ENCODE results near the gene SELENOT.
"Not testable (repeated sequence)": the region's sequence is repeated elsewhere in the genome, so short reads cannot be mapped to it uniquely, and the experiment has no call there.

The SELENOT gene

GRCh38 chr3:150594150-150594549, 9.0 kb upstream of the SELENOT start:
- no peak for TF ChIP-seq CTCF (IDR thresholded peaks at IDR 0.05; ENCODE audit: extremely low read depth, insufficient read depth, missing control alignments)

GRCh38 chr3:150597646-150598045, 5.5 kb upstream of the SELENOT start:
- no peak for TF ChIP-seq CTCF (IDR thresholded peaks at IDR 0.05; ENCODE audit: extremely low read depth, insufficient read depth, missing control alignments)
- no peak for DNase-seq (ENCODE audit: low spot score)
- in situ Hi-C loops (cut with MboI; ENCODE audit: low pct_unique_long_range_greater_than_20kb, low sequenced_read_pairs, unreplicated experiment), result no loop called here

More at GRCh38 chr3:150594150-150594549, 9.0 kb upstream of the SELENOT start:
- in situ Hi-C loops (cut with MboI; ENCODE audit: low pct_unique_long_range_greater_than_20kb, low sequenced_read_pairs, unreplicated experiment), result no loop called here
- no peak for DNase-seq (ENCODE audit: low spot score)

- no peak for TF ChIP-seq CTCF (IDR thresholded peaks at IDR 0.05; ENCODE audit: extremely low read depth, insufficient read depth, missing control alignments)
- in situ Hi-C loops (cut with MboI; ENCODE audit: low pct_unique_long_range_greater_than_20kb, low sequenced_read_pairs, unreplicated experiment), result no loop called here
- no peak for DNase-seq (ENCODE audit: low spot score)
Measured at GRCh38 chr3:150599611-150600297, 3.4 kb upstream of the SELENOT start.

- in situ Hi-C loops (cut with MboI; ENCODE audit: low pct_unique_long_range_greater_than_20kb, low sequenced_read_pairs, unreplicated experiment), result not testable (repeated sequence)
Measured at GRCh38 chr3:150600647-150601530, 2.2 kb upstream of the SELENOT start.

GRCh38 chr3:150602426-150603152, 532 bp upstream of the SELENOT start:
- in situ Hi-C loops (cut with MboI; ENCODE audit: low pct_unique_long_range_greater_than_20kb, low sequenced_read_pairs, unreplicated experiment), result no loop called here
- no peak for TF ChIP-seq CTCF (IDR thresholded peaks at IDR 0.05; ENCODE audit: extremely low read depth, insufficient read depth, missing control alignments)
- no peak for DNase-seq (ENCODE audit: low spot score)

More at GRCh38 chr3:150600647-150601530, 2.2 kb upstream of the SELENOT start:
- not testable (repeated sequence) for DNase-seq (ENCODE audit: low spot score)

- in situ Hi-C loops (cut with MboI; ENCODE audit: low pct_unique_long_range_greater_than_20kb, low sequenced_read_pairs, unreplicated experiment), result no loop called here
- no peak for TF ChIP-seq CTCF (IDR thresholded peaks at IDR 0.05; ENCODE audit: extremely low read depth, insufficient read depth, missing control alignments)
- no peak for DNase-seq (ENCODE audit: low spot score)
Measured at GRCh38 chr3:150603980-150604319, 829 bp downstream of the SELENOT start.

All from GM13977 (cell line).